Measurements from ENCODE around the gene EXOC5.

- TF ChIP-seq CTCF (IDR thresholded peaks at IDR 0.05): no peak
- no peak for TF ChIP-seq EZH2 (IDR thresholded peaks at IDR 0.05)
These were observed 34.2 kb upstream of the EXOC5 start for GRCh38 chr14:57302883-57303282.

Data from neural progenitor cell (in vitro differentiated cells).